GM12872 (cell line): ENCODE data around the gene ADCY5.
A peak's percentile ranks its signal among the peaks of the same experiment; 100 is the strongest.

Experiments used
- TF ChIP-seq, protein P1 (sequence below): IDR thresholded peaks from 3 replicates; pipeline ENCODE4 v1.5.1; 2011; ENCODE audit warnings: low read depth, mild to moderate bottlenecking, low read length, moderate library complexity; ENCODE audit not compliant: insufficient read depth

Gene ADCY5

DNA sequence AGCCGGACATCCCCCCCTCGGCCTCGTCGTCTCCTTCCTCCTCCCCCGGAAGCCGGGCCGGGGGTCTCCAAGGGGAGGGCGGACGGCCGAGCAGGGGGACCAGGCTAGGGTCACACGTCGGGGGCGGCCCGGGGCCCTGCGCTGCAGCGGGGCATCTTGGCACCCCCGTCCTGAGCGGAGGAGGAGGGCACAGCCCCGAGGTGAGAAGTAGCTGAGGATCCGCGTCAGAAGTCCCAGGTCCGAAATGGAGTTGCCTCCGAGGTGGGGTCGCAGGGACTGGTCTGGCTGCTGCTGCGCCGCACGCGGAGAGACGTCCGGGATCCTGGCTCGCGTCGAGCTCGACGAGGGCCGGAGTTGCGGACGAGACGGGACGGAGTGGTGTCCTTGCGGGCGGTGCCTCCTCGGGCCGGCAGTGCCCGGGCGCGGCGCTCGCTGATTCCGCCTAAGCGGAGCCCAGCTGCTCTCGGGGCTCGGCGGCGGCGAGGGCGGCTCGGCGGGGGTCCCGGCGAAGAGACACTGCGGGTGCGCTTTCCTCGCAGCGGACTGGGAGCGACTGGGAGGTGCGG, at the start of gene ADCY5:
ADCY5 (minus strand) TSS at position 555 of the 566 bp plus-strand sequence; CDS start at position 10, 545 bp downstream.
- TF ChIP-seq, protein P1, sequence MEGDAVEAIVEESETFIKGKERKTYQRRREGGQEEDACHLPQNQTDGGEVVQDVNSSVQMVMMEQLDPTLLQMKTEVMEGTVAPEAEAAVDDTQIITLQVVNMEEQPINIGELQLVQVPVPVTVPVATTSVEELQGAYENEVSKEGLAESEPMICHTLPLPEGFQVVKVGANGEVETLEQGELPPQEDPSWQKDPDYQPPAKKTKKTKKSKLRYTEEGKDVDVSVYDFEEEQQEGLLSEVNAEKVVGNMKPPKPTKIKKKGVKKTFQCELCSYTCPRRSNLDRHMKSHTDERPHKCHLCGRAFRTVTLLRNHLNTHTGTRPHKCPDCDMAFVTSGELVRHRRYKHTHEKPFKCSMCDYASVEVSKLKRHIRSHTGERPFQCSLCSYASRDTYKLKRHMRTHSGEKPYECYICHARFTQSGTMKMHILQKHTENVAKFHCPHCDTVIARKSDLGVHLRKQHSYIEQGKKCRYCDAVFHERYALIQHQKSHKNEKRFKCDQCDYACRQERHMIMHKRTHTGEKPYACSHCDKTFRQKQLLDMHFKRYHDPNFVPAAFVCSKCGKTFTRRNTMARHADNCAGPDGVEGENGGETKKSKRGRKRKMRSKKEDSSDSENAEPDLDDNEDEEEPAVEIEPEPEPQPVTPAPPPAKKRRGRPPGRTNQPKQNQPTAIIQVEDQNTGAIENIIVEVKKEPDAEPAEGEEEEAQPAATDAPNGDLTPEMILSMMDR, result no peak

DNA sequence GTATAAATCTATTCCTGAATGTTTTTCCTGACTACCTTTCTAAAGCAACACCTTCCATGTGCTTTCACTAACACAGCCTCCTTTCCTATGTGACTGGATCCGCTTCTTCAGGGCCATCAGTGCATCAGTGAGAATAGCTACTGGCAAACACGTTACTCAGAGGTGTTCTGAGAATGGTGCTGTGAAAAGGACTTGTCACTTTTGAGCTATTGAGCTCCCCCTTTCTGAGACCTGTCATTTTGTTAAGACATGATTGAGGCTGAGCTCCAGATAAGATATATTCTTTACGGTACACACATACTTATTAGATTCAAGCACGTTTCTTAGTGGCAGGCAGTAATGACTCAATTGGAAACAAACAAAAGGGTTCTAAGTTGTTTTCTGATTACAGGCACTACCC, 45.0 kb upstream of the ADCY5 start:
- TF ChIP-seq, protein P1, result no peak

DNA sequence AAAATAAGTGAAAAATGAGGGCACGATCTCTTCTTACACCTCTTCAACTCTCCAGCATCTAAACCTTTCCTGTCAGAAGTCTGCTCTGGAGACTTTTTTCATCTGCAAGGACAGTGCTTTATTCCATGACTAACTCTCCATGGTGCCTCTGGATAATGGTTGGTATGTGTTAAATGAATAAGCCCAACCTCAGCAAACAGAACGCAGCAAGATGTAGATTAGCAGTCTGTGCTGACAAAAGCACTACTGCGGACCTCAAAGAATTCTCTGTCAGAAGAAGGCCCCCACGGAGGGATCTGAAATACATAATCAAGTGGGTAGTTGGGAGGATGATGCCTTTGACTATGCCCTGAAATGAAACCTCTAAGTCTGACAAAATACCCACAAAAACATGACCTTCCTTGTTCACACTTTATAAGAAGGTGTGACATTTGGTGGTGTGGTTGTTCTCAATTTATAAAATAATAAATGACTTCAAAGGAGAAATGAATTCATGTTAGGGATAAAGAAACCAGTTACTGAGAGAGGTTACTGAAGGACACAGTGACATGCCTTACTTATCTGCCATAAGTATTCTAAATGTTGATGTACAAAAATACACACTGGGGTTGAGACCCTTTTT, 43.2 kb upstream of the ADCY5 start:
- TF ChIP-seq, protein P1, result no peak

DNA sequence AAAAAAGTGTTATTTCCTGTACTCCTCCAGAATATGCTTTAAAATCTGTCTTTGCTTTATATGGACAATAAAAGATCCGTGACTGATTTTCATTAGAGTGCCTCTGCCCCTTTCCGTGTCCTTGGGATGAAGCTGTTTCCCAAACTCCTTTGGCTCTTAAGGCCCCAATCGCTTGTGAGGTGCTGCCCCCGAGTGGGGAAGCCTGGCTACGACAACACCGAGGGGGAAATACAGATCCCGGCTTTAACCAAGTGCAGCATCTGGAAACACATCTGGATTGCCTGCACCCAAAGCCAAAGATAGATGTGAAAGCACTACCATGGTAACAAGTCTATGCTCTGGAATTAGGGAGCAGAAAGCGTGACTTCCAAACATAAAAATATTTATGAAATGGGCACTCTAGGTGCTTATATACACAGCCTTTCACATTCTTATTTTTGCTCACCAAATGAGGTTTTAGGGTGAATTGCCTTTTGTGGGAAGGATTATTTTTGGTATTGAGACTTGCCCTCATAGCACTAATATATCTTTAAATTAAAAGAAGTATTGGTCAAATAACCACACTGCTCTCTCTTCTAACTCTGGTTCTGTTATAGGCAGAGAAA, 40.6 kb upstream of the ADCY5 start:
- TF ChIP-seq, protein P1, result peak; percentile 88

DNA sequence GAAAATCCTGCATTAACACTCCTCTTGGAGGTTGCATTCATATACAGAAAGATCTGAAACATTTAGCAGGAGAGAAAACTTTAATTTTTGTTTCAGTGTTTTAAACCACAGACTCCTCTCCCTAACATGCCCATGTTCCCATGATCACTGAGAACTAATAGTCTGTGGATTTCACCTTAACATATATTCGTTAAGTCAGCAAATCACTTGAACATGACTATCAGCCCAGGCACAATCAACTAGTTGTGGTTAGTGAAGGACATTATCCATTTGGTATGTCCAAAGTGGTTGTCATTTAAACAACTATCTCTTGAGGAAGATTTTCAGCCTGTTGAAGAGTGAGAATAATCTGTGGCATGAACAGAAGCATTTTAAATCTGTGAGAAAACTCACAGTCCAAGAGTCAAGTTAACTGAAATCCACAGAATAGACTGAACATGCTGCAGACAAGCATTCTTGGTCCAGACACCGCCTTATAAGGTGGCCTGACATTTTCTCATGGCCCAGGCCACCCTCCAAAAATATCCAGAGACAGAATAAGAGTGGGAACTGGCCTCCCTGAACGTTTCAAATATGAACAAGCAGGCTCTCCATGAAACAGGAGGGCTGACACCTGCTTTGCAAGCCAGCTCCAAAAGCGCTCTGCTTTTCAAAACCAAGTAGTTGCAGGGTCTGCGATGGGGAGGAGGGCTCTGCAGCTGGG, 39.9 kb upstream of the ADCY5 start:
- TF ChIP-seq, protein P1, result no peak

DNA sequence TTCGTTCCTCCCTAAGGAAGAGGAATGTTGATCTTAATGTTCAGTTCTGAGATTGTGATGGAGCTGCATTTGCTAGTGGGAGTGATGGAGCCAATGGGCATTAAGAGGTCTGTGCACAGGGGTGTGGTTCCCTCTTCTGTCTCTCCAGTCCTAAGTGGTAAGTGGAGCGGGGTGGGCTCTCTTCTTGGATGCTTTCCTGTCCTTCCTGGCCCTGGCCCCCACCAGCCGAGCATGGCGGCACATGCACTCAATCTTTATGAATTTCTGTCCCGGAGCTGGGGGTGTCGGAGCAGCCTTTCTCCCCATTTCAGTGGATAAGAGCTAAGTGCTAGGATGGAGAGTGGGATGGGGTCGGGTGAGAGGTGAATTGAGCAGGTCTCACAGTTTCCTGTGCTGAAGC, 37.6 kb upstream of the ADCY5 start:
- TF ChIP-seq, protein P1, result no peak

DNA sequence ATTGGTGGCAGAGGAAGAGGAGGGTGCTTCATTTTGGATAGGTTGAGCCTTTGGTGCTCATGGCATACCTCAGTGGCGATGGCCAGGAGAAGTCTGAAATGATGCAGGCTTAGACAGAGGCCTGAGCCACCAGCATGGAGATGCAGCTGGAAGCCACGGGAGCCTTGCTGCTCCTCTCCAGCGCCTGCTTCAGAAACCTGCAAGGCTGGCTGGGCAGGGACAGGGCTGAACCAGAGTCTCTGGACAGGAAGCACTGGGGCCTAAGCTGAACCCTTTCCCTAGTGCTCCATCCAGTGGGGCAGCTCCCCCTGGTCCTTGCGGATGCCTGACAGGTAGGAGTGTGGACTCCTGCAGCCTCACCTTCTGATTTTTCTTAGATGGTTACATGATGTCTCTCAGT, 36.7 kb upstream of the ADCY5 start:
- TF ChIP-seq, protein P1, result no peak
